ENCODE results near the gene TBX15. TPM values are rescaled to one million over a fixed set of nuclear protein-coding genes. Genes with fewer than 3 reads are reported as not detected.

The TBX15 gene
- total and polyA plus RNA-seq, 9 donors, result 0.08 to 0.60 (median 0.20) TPM; not detected in 1

- no peaks in the 10 kb centered on the region for H3K9me3 ChIP-seq
- H3K4me3 ChIP-seq, result no peak overlapping the region
- TF ChIP-seq EP300 (IDR thresholded peaks at IDR 0.05), result no peak
- TF ChIP-seq, protein P1, sequence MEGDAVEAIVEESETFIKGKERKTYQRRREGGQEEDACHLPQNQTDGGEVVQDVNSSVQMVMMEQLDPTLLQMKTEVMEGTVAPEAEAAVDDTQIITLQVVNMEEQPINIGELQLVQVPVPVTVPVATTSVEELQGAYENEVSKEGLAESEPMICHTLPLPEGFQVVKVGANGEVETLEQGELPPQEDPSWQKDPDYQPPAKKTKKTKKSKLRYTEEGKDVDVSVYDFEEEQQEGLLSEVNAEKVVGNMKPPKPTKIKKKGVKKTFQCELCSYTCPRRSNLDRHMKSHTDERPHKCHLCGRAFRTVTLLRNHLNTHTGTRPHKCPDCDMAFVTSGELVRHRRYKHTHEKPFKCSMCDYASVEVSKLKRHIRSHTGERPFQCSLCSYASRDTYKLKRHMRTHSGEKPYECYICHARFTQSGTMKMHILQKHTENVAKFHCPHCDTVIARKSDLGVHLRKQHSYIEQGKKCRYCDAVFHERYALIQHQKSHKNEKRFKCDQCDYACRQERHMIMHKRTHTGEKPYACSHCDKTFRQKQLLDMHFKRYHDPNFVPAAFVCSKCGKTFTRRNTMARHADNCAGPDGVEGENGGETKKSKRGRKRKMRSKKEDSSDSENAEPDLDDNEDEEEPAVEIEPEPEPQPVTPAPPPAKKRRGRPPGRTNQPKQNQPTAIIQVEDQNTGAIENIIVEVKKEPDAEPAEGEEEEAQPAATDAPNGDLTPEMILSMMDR (IDR thresholded peaks at IDR 0.05), result no peak
- no peak for TF ChIP-seq POLR2A (IDR thresholded peaks at IDR 0.05)
- 6 to 34% (median 27%) methylated on average over 1 of the region's 1 CpG for WGBS, 3 donors
- intact Hi-C loops (cut with DNase I), result no loop called here
- no peaks in the 10 kb centered on the region for H3K4me1 ChIP-seq (ENCODE audit: insufficient read depth)
- DNase-seq, result no peak
- no peaks in the 10 kb centered on the region for H3K36me3 ChIP-seq
- H3K27me3 ChIP-seq, result no peaks in the 10 kb centered on the region
- no peak overlapping the region for H3K27ac ChIP-seq
Observed at GRCh38 chr1:118933051-118933781, 54.9 kb downstream of the TBX15 start.

GRCh38 chr1:118931876-118932275, 56.3 kb downstream of the TBX15 start:
- no peak overlapping the region for H3K4me3 ChIP-seq
- H3K36me3 ChIP-seq, result no peaks in the 10 kb centered on the region
- WGBS, 3 donors, result 6 to 13% (median 9%) methylated on average over 1 of the region's 1 CpG
- DNase-seq, result no peak
- TF ChIP-seq POLR2A (IDR thresholded peaks at IDR 0.05) (no peak), EP300 (IDR thresholded peaks at IDR 0.05) (no peak)
- TF ChIP-seq, protein P1 (IDR thresholded peaks at IDR 0.05), result no peak
- no peak overlapping the region for H3K27ac ChIP-seq
- intact Hi-C loops (cut with DNase I), result no loop called here
- no peaks in the 10 kb centered on the region for H3K27me3 ChIP-seq
- H3K9me3 ChIP-seq, result no peaks in the 10 kb centered on the region
- no peaks in the 10 kb centered on the region for H3K4me1 ChIP-seq (ENCODE audit: insufficient read depth)

DNA sequence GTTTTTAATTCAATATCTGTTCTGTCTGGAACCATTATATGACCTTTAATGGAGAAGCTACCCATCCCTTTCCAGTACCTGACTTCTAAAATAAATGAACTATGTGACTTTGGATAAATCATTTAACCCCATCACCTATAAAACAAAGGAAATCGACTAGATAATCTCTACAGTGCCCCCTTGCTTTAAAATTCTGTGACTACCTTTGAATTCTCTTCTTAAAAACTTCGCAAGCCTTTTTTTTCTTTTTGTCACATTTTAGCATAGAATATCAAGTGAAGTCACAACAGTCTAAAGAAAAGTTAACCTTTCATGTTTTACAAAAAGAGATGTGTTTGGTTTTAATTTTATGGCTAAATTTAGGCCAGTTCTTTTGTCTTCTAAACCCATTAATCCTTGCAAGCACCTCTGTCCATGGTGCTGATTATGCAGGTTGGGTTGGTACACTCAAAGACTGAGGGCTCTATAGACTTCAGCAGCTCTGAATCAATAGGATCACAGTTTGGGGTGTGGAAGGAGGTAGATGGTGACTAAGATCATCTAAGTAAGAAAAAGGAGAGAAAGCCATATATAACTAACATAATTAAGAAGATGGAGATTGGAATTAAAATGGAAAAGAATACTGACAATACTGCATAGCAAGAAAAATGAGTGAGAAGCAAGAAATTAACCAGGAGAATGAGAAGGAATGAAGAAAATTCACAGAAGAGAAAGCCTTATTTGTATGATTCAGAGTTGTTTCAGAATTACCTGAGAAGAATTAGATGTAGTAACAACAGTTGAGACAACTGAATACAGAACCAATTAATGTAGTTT, 59.2 kb downstream of the TBX15 start:
- Histone ChIP-seq H3K4me1 (ENCODE audit: insufficient read depth) (no peaks in the 10 kb centered on the region), H3K27me3 (no peaks in the 10 kb centered on the region), H3K27ac (no peak overlapping the region), H3K9me3 (no peaks in the 10 kb centered on the region), H3K36me3 (no peaks in the 10 kb centered on the region), H3K4me3 (no peak overlapping the region)
- intact Hi-C loops (cut with DNase I), result no loop called here
- no peak for DNase-seq
- WGBS, 3 donors, result 53 to 59% (median 55%) methylated on average over 2 of the region's 2 CpGs
- TF ChIP-seq EP300 (IDR thresholded peaks at IDR 0.05) (no peak), POLR2A (IDR thresholded peaks at IDR 0.05) (no peak)
- TF ChIP-seq, protein P1 (IDR thresholded peaks at IDR 0.05), result no peak

DNA sequence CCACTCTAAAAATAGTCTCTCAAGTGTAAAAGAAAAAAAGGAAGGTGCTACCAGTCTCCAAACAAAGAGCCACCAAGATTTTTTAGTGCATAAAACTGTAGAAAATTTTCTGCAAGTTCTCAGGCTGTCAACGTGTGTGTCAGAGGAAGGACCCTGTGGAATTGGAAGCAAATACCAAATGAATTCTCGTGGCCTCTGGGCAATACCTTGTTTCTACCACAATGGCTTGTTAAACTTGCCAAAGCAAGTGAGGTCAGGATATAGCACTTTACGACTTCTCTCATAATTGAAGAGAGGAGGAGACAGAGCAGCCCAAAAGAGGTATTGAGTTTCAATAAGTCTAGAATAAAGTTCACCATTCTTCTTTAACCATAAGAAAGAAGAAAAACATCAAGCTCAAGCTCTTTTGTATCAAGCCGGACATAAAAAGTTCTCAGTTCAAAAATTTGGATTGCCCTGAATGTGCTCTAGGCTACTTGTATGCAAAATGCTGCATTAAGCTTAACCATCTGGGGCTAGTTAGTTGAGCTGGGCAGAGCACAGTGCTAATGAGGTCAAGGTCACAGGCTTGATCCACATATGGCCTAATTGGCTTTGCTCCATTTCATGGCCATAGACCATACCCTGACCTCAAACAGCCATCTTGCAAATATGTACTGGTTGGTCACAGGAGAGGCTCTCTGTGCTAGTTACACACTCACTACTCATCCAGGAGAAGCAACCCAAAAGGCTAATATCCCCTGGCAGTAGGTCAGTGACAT, 60.5 kb downstream of the TBX15 start:
- no peak overlapping the region for H3K27ac ChIP-seq
- 53 to 62% (median 57%) methylated on average over 4 of the region's 4 CpGs for WGBS, 3 donors

More for the DNA sequence above, 60.5 kb downstream of the TBX15 start:
- H3K27me3 ChIP-seq, result no peaks in the 10 kb centered on the region
- no peaks in the 10 kb centered on the region for H3K36me3 ChIP-seq
- no peak overlapping the region for H3K4me3 ChIP-seq
- no peaks in the 10 kb centered on the region for H3K9me3 ChIP-seq
- no peak for TF ChIP-seq EP300 (IDR thresholded peaks at IDR 0.05)
- TF ChIP-seq POLR2A (IDR thresholded peaks at IDR 0.05), result no peak
- TF ChIP-seq, protein P1 (IDR thresholded peaks at IDR 0.05), result no peak
- intact Hi-C loops (cut with DNase I), result no loop called here
- H3K4me1 ChIP-seq (ENCODE audit: insufficient read depth), result no peaks in the 10 kb centered on the region
- no peak for DNase-seq
